ENCODE measurements around the gene MDK. TPM values are rescaled to one million over a fixed set of nuclear protein-coding genes. Genes with fewer than 3 reads are reported as not detected.

The MDK gene
- total RNA-seq, 1 donor from 2014 or later: 0.55 TPM

GRCh38 chr11:46414879-46415278 lies 33.4 kb downstream of the MDK start:
- DNase-seq (no peak), ATAC-seq (ENCODE audit: low read depth) (no peak)
- Mint-ChIP-seq H3K27me3 (no peaks in the 10 kb centered on the region), H3K4me1 (no peaks in the 10 kb centered on the region), H3K27ac (no peak overlapping the region), H3K4me3 (no peak overlapping the region), H3K36me3 (ENCODE audit: low read depth) (peaks cover 69% of the 10 kb centered on the region), H3K9me3 (no peaks in the 10 kb centered on the region)
- TF ChIP-seq CTCF (IDR thresholded peaks at IDR 0.05): no peak
- ChIA-PET CTCF (no interaction called here), POLR2A (interaction anchor here (0.5 kb wide), 1 partner anchor 793 kb away, joined by 3 read pairs; no protein-coding TSS in a partner anchor)
- intact Hi-C loops (cut with micrococcal nuclease): no loop called here

GRCh38 chr11:46417711-46418110 lies 36.2 kb downstream of the MDK start:
- H3K4me3 Mint-ChIP-seq: no peak overlapping the region
- DNase-seq: no peak
- no peak overlapping the region for H3K27ac Mint-ChIP-seq
- ChIA-PET CTCF (no interaction called here), POLR2A (no interaction called here)
- peaks cover 84% of the 10 kb centered on the region for H3K36me3 Mint-ChIP-seq (ENCODE audit: low read depth)
- H3K27me3 Mint-ChIP-seq: no peaks in the 10 kb centered on the region
- no peak for ATAC-seq (ENCODE audit: low read depth)
- no peaks in the 10 kb centered on the region for H3K9me3 Mint-ChIP-seq
- no peak for TF ChIP-seq CTCF (IDR thresholded peaks at IDR 0.05)
- intact Hi-C loops (cut with micrococcal nuclease): no loop called here
- H3K4me1 Mint-ChIP-seq: no peaks in the 10 kb centered on the region

- DNase-seq (no peak), ATAC-seq (ENCODE audit: low read depth) (no peak)
- H3K9me3 Mint-ChIP-seq: no peaks in the 10 kb centered on the region
- POLR2A ChIA-PET: no interaction called here
- intact Hi-C loops (cut with micrococcal nuclease): no loop called here
- no peak overlapping the region for H3K4me3 Mint-ChIP-seq
- H3K27ac Mint-ChIP-seq: no peak overlapping the region
- no peaks in the 10 kb centered on the region for H3K27me3 Mint-ChIP-seq
- H3K4me1 Mint-ChIP-seq: no peaks in the 10 kb centered on the region
- TF ChIP-seq CTCF (IDR thresholded peaks at IDR 0.05): no peak
- CTCF ChIA-PET: no interaction called here
- peaks cover 76% of the 10 kb centered on the region for H3K36me3 Mint-ChIP-seq (ENCODE audit: low read depth)
Measured at GRCh38 chr11:46418751-46419150, 37.3 kb downstream of the MDK start.

GRCh38 chr11:46420513-46420912 lies 39.0 kb downstream of the MDK start:
- Mint-ChIP-seq H3K4me1 (no peaks in the 10 kb centered on the region), H3K9me3 (no peaks in the 10 kb centered on the region), H3K36me3 (ENCODE audit: low read depth) (peaks cover 68% of the 10 kb centered on the region), H3K27me3 (no peaks in the 10 kb centered on the region), H3K4me3 (no peak overlapping the region), H3K27ac (no peak overlapping the region)
- ChIA-PET POLR2A (no interaction called here), CTCF (no interaction called here)
- DNase-seq: no peak
- intact Hi-C loops (cut with micrococcal nuclease): no loop called here
- ATAC-seq (ENCODE audit: low read depth): no peak
- TF ChIP-seq CTCF (IDR thresholded peaks at IDR 0.05): no peak

GRCh38 chr11:46421257-46421880 lies 39.9 kb downstream of the MDK start:
- no peak overlapping the region for H3K4me3 Mint-ChIP-seq
- ChIA-PET CTCF (no interaction called here), POLR2A (no interaction called here)
- ATAC-seq (ENCODE audit: low read depth): no peak
- peaks cover 64% of the 10 kb centered on the region for H3K36me3 Mint-ChIP-seq (ENCODE audit: low read depth)
- no peaks in the 10 kb centered on the region for H3K27me3 Mint-ChIP-seq
- TF ChIP-seq CTCF (IDR thresholded peaks at IDR 0.05): no peak
- no peak overlapping the region for H3K27ac Mint-ChIP-seq
- DNase-seq: no peak
- H3K4me1 Mint-ChIP-seq: no peaks in the 10 kb centered on the region
- intact Hi-C loops (cut with micrococcal nuclease): no loop called here
- no peaks in the 10 kb centered on the region for H3K9me3 Mint-ChIP-seq
